ENCODE data around the gene ST3GAL4.
"Not testable (repeated sequence)": the region's sequence is repeated elsewhere in the genome, so short reads cannot be mapped to it uniquely, and the experiment has no call there.

ST3GAL4 gene

DNA sequence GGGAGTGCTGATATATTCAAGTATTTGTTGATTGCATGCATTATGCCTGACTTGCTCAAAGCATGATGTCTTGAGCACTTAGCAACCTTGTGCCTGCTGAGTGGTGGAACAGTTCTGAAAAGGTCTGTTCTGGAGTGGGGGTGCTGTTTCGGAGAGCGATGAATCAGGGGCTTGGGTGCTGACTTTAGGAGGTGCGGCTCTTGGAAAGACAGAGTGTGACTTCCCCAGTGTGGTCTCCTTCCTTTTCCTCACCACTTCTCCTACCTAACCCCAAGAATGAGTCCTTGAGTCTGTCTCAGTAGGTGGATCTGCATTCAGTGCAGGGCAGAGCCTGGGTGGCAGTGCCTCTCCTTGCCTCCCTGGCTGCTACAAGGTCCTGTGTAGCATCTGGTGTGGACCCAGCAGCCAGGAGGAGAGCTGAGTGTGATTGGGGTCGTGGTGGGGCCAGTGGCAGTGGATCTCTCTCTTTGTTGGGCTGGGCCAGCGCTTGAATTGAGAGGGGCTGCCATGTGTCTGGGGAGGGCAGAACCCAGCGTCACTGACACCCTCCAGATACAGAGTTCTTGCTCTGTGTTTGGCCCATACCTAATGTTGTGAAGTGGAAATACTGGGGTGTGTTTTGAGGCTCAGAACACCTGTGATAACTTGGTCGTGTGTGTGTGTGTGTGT is 35.9 kb downstream of the ST3GAL4 start:
- DNase-seq, result no peak

GRCh38 chr11:126391970-126392632 is 36.6 kb downstream of the ST3GAL4 start:
- DNase-seq, result no peak

DNA sequence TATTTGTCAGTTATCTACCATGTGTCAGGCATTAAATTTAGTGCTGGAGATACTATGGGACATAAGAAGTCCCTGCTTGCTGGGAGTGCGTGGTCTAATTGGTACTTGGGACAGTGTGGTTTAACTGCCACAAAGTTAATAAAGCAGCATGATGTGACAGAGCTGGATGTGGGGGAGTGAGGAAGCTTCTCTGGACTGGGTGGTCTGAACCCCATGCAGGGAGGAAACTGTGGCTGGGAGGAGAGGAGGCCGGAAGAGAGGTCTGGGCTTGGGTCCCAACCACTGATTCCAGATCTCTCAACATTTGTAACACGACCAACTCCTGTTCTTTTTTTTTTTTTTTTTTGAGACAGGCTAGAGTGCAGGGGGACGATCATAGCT is 37.1 kb downstream of the ST3GAL4 start:
- DNase-seq, result no peak

- no peak for DNase-seq
These were observed 37.7 kb downstream of the ST3GAL4 start for GRCh38 chr11:126393143-126393542.

DNA sequence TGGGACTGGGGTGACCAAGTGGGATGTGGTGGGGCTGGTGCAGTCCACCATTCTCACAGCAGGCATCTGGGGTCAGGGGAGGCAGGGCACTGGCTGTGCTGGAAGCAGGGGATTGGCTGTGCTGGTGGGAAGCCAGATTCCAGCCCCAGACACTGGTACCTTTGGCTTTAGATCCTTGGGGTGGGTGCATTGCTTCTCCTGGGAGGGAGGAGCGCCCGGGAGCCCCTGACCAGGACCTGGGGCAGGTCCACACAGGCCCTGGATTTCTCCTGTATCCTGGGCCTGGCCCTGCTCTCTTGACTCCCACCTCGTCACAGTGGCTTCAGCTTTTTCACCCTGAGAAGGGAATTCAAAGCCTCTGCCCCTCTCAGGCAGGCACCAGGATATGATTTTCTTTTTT is 38.5 kb downstream of the ST3GAL4 start:
- no peak for DNase-seq

DNA sequence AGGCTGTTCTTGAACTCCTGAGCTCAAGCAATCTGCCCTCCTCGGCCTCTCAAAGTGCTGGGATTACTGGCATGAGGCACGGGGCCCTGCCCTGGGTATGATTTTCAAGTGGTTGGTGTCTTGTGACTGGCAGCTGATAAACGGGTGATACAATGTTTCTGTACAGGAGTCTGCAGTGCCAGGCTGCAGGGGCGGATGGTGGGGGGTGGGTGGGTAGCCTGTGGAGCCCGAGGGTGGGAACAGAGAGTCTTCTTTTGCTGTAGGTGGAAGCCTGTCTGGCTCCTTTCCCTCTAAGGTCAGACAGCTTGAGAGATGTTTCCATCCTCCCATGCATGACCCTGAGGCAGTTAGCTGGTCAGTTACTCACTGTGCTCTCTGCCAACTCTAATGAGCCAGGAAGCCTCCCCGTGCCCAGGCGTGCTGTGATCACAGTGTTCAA is 39.2 kb downstream of the ST3GAL4 start:
- DNase-seq, result not testable (repeated sequence)

DNA sequence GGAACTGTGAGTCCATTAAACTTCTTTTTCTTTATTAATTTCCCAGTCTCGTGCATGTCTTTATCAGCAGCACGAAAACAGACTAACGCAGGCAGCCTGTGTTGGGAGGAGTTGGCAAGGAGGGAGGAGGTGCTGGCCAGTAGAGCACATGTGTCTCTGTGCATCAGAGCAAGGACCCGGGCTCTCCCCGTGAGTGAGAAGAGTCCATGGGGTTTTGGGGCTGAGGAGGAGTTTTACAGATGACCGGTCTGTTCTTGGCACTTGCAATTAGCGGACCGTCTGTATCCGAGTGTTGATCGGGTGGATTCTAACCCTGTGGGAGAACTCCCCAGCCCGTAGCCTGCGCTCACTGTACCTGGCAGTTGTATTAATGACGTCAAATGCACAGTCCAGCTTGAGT is 40.3 kb downstream of the ST3GAL4 start:
- DNase-seq, result not testable (repeated sequence)

DNA sequence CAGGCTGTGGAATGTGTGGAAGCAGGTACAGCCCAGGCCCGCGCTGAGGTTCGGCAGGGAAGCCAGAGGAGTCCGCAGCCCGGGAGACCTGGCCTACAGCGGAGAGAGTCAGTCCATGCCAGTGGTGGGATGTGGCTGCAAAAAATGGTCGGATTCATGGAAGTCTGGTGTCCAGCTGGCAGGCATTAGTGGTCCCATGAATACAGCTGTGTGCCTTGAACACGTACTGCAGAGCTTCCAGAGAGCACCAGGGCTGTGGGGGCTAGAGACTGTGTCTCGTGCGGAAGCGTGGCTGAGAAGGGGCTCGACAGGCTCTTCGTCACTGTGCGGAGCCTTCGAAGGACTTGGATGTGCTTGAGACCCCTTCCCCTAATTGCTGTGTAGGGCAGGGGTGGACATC is 40.8 kb downstream of the ST3GAL4 start:
- DNase-seq, result not testable (repeated sequence)

DNA sequence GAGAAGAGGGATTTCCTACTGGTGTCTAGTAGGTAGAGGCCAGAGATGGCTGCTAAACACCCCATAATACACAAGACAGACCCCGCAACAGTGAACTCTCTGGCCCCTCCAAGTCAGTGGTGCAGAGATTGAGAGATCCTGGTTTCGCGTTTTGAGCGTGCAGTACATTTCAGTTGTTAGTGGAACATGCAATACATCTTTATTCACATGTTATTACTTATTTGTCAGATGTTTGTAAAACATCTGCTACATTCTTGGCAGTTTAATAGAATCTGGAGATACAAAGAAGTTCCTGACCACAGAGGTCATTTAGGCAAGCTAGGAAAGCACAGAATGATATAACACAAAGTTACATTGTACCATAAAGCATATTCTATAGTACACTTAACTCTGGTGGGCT is 41.5 kb downstream of the ST3GAL4 start:
- DNase-seq, result no peak

GRCh38 chr11:126398296-126398695 is 42.8 kb downstream of the ST3GAL4 start:
- DNase-seq, result no peak

DNA sequence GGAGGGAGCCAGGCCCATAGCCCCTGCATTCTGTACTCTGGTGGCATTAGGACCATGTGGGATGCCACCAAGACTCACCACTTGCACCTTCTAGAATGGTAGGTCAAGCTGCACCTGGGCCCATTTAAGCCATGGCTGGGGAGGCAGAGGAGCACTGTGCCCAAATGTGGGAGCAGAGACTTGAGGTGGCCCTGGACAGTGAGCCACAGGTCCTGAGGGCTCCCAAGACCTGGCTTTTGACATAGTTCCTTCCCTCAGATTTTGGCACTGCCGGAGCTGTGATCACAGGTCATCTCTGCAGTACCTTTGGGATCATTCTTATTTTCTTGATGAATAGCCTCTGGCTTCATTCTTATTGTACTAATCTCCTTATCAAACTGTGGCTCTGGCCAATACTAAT is 43.2 kb downstream of the ST3GAL4 start:
- DNase-seq, result no peak

DNA sequence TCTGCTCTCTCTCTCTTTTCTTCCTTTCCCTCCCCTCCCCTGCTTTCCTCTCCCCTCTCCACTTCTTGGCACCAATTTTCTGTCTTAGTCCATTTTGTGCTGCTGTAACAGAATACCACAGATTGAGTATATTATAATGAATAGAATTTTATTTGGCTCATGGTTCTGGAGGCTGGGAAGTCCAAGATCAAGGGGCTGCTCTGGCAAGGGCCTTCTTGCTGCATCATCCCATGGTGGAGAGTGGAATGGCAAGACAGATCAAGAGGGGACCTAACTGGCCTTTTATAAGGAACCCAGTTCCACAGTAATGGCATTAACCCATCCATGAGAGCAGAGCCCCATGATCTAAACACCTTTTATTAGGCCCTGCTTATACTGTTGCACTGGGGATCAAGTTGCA is 44.5 kb downstream of the ST3GAL4 start:
- no peak for DNase-seq

DNA sequence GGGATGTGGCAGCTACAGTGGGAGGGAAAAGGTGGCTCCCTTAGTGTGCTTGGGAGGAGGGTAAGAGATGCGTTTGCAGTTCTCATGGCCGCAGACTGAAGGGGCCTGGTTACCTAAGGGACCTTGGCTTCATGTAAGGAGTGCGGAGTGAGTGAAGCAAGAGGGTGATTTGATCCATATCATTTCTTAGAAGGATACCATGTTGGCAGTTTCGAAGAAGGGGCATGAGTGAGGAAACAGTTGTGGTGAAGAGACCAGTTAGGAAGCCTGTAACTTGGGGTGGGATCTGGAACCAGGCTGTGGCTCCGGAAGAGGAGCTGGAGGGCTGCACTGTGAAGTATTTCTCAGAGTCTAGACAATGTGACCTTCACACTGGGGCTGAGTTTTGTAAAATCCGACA is 45.0 kb downstream of the ST3GAL4 start:
- no peak for DNase-seq

DNA sequence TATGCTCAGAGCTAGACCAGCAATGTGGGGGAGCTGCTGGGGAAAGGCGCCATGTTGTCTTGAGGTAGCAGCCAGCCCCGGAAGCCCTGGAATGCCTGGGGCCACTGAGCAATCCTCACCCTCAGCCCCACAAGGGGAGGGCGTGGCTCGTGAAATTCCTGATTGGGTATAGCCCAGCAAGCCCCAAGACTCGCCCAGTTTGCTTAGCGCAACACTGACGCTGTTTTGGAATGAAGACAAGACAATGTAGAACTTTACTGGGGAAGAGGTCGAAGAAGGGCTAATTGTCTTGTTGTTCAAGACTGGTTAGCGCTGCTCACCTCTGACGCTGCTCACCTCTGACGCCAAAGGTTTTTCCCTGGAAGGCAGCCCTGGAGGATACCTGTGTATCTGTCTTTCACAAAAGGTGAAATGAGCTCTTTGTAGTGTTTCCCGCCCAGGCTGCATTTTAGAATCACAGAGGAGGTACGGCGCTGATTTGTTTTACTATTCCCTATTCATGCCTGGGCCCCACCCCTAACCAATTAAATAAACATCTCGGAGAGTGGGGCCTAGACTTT is 47.6 kb downstream of the ST3GAL4 start:
- DNase-seq, result no peak

DNA sequence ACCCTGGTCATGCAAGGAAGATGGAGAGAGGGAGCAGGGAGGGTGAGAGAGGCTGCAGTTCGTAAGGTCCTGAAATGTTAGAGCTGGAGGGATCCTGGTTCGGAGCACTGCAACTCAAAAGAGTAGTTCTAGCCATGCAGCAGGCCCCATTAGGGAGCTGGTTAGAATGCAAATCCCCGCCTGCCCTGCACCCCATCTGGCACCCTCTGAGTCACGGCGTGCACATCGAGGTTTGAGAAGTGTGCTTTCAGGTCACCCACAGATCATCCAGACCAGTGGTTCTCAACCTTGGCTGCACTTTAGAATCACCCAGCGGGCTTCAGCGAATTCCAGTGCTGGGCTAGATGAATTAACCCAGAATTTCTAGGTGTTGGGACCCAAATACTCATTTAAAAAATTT is 48.2 kb downstream of the ST3GAL4 start:
- no peak for DNase-seq

GRCh38 chr11:126404367-126404766 is 48.9 kb downstream of the ST3GAL4 start:
- no peak for DNase-seq

DNA sequence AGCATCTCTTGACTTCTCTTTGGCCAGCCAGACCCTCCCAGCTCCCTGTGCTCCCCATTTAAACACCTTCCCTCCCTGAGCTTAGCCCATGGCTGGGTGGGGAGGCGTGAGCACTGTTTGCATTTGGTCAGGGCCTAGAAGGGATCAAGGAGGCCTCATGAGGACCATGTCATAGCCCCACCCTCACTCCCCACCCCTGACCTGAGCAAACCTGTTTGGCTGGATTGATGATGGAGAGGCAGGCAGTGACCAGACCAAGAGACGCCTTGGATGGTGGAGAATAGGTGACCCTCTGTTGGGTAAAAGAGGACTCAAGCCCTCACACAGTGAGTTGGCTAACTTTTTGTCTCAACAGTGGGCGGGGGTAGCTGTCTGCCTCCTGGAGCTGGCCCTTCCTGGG is 49.9 kb downstream of the ST3GAL4 start:
- DNase-seq, result no peak

DNA sequence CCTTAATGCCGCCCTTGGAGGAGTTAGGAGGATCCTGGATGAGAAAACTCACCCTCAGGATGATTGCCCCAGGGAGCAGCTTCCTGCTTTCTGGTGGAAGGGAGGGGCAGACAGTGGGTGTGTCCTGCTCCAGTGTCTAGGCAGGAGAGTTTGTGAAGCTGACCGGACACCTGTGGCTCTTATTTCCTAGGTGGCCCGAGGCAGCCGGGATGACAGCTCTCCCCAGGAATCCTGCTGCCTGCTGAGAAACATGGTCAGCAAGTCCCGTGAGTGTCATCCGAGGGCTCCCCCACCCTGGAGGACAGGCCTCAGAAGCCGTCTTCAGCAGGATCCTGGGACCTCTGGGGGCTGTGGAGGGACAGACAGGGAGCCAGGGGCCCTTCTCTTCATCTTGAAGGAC is 50.4 kb downstream of the ST3GAL4 start:
- no peak for DNase-seq

DNA sequence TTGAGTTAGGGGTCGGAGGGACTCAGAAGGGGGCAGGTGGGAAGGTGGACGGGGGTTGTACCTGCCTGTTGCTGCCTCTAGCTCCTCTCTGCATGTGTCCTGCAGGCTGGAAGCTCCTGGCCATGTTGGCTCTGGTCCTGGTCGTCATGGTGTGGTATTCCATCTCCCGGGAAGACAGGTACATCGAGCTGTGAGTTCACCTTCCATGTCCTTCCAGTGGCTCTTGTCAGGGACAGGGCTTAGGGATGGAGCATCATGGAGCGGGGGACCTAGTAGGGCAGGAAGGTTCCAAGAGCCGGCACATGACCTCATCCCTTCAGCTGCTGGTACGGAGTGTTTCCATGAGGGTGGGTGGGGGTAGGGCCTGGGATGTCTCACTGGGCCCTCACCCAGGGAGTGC is 50.9 kb downstream of the ST3GAL4 start:
- no peak for DNase-seq

- no peak for DNase-seq
These were observed 51.6 kb downstream of the ST3GAL4 start for GRCh38 chr11:126407101-126407521.

DNA sequence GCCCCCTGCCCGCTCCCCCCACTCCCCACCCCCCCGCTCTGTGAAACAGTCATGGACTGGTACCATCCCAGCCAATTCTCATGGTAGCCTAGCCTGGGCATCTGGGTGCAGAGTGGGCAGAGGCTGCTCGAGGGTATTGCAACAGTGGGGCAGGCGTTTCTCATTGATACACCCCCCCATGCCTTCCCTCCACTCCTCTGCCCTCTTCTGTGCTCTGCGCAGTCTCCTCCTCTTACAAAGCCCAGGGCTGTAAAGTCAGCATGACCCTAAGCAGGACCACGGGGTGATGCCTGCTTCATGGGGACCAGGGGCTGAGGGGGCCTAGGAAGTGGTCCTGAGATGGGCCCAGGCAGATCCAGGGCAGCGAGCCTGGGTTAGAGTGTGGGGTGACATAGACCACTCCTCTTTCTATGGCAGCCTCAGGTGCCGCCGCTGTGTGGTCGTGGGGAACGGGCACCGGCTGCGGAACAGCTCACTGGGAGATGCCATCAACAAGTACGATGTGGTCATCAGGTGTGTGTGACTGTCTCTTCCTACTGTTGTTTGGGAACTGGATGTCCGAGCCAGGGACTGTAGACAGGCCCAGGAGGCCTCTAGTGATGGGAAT is 52.3 kb downstream of the ST3GAL4 start:
- DNase-seq, result no peak

DNA sequence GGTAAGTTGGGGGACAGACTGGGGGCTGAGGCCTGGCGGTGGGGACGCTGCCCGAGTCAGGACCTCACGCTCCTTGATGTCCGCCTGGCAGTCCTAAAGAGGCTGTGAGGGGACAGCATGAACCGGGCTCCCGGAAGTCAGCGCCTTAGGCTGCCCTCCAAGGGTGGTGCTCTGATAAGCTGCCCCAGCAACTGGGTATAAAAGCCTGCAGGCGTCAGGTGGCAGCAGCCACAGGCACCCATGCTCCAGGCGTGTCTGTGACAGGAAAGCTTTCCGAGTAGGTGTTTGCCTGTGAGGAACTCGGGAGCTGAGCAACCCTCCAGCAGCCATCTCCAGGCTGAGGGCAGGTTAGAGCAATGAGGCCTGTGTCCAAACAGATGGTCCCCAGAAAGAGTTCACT is 53.0 kb downstream of the ST3GAL4 start:
- no peak for DNase-seq

- DNase-seq, result no peak
These were observed 53.6 kb downstream of the ST3GAL4 start for GRCh38 chr11:126408901-126409619.

DNA sequence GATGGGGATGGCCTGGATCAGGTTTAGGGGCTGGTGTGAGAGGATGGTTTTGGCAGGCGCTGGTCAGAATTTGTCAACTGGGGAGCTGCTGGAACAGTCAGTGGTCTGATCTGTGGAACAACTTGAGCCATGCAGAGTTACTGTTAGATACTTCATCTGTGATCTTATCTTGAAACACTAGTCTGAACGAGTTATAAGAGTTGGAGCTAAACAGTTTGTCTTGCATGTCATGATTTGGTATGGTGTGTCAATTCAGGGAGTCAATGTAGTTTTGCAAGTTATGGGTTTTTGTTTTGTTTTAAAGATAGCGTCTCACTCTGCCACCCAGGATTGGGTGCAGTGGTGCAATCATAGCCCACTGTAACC is 54.1 kb downstream of the ST3GAL4 start:
- DNase-seq, result no peak

Data from SHP77 (cell line).